Measurements from ENCODE around the gene MICAL2. TPM values are rescaled to one million over a fixed set of nuclear protein-coding genes. Genes with fewer than 3 reads are reported as not detected.
A peak's percentile ranks its signal among the peaks of the same experiment; 100 is the strongest.

MICAL2 gene
- total RNA-seq, 1 donor from 2014 or later: 197 TPM

- H3K4me1 ChIP-seq: peaks cover 20% of the 10 kb centered on the region
- ATAC-seq: no peak
- intact Hi-C loops (cut with DNase I): no loop called here
- no peaks in the 10 kb centered on the region for H3K27me3 ChIP-seq
- H3K9me3 ChIP-seq: no peaks in the 10 kb centered on the region
- H3K36me3 ChIP-seq: peaks cover 7% of the 10 kb centered on the region
- no peak overlapping the region for H3K27ac ChIP-seq
- no peak for DNase-seq
- no peak for TF ChIP-seq CTCF (IDR thresholded peaks at IDR 0.05)
- H3K4me3 ChIP-seq: no peak overlapping the region
Measured at GRCh38 chr11:12188548-12189317, 78.3 kb downstream of the MICAL2 start.

DNA sequence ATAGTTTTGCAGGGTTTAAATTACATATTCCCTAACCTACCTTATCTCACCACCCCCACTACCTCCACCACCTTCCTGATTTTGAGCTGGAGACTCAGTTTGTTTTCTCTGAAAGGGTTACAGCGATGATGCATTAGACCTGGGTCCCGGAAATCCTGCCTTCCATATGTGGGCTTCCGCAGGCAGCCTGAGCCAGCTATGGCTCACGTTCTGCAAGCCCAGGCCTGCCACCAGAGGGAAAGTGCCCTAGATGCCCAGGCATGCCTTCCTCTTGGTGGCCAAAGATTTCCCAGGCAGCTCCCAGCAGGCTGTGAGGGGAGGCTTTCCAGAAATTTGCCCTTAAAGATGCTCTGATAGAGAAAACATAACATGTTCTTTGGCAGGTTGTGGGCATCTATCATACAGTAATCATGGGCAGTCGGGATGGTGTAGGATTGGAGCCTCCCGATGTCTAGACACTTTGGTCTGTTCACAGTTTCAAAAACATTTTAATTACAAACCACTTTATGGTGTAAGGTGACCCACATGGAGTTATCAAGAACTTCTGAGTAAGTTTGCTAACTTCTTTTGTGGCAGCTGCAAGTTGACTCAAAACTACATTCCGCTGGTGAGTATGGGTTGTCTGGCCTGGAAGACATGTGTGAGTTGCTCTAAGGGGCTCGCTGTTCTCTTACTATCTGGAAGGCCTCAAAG, 79.3 kb downstream of the MICAL2 start:
- ATAC-seq: no peak
- intact Hi-C loops (cut with DNase I): no loop called here
- DNase-seq: no peak
- Histone ChIP-seq H3K4me3 (no peak overlapping the region), H3K27ac (no peak overlapping the region), H3K9me3 (no peaks in the 10 kb centered on the region), H3K4me1 (peaks cover 20% of the 10 kb centered on the region), H3K36me3 (peaks cover 7% of the 10 kb centered on the region), H3K27me3 (no peaks in the 10 kb centered on the region)
- no peak for TF ChIP-seq CTCF (IDR thresholded peaks at IDR 0.05)

DNA sequence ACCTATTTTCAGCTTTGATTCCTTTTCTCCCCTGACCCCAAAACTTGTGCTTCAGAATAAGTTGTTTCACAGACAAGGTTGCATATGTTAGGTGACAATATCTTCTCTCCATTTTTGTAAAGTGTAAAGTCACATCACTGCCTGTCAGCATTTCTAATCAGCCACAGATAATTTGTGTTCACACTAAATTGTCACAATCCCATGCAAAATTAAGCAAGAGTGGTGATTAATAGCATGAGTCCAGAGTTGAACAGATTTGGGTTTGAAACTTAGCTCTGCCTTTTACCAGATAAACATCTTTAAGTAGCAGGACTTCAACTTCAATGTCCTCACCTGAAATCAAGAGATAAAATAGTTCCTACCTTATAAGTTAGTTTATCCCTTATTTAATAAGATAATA, 80.1 kb downstream of the MICAL2 start:
- no peak overlapping the region for H3K4me3 ChIP-seq
- ATAC-seq (no peak), DNase-seq (no peak)
- H3K27me3 ChIP-seq: no peaks in the 10 kb centered on the region
- TF ChIP-seq CTCF (IDR thresholded peaks at IDR 0.05): no peak
- no peaks in the 10 kb centered on the region for H3K9me3 ChIP-seq
- H3K27ac ChIP-seq: no peak overlapping the region
- H3K4me1 ChIP-seq: peaks cover 21% of the 10 kb centered on the region
- H3K36me3 ChIP-seq: peaks cover 7% of the 10 kb centered on the region
- intact Hi-C loops (cut with DNase I): no loop called here

GRCh38 chr11:12192794-12193514, 82.6 kb downstream of the MICAL2 start:
- H3K4me3 ChIP-seq: no peak overlapping the region
- no peak for TF ChIP-seq CTCF (IDR thresholded peaks at IDR 0.05)
- H3K36me3 ChIP-seq: peaks cover 7% of the 10 kb centered on the region
- intact Hi-C loops (cut with DNase I): no loop called here
- H3K27me3 ChIP-seq: no peaks in the 10 kb centered on the region
- peaks cover 8% of the 10 kb centered on the region for H3K4me1 ChIP-seq
- ATAC-seq (peak; percentile 49), DNase-seq (no peak)
- H3K27ac ChIP-seq: no peak overlapping the region
- no peaks in the 10 kb centered on the region for H3K9me3 ChIP-seq

DNA sequence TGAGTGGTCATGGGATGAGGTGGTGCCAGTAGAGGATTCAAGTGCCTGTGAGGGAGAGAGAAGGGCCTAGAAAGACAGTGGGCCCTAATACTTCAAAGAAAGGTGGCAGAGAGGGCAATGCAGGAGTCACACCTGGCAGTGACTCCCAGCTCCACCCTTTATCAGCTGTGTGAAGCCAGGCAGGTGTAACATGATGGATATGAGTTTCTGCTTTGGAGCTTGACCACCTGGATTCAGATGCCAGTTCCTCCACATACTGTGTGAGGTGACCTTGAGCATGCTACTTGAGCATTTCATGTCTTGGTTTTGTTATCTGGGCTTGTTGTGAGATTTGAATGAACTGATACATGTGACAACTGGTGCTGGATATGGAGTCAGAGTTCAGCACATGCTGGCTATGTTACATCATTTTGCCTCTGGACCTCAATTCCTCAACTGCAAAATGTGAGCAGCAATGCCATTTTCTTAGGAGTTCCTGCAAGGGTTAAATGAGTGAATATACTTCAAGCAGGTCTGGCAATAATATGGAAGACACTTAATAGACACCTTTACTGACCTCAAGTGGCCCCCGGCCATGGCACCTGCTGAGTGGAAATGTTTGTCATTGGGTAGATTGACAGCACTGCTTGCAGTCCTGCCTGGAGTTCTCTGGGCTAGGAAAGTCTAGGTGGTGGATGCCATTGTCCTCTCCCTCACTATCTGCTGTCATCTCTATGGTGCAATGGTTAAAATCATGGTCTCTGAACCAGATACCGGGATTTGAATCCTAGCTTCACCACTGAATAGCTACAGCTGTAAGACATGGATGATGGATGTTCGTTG, 83.3 kb downstream of the MICAL2 start:
- Histone ChIP-seq H3K36me3 (peaks cover 4% of the 10 kb centered on the region), H3K4me3 (no peak overlapping the region), H3K9me3 (no peaks in the 10 kb centered on the region), H3K27me3 (no peaks in the 10 kb centered on the region), H3K4me1 (peaks cover 15% of the 10 kb centered on the region), H3K27ac (no peak overlapping the region)
- ATAC-seq (no peak), DNase-seq (no peak)
- intact Hi-C loops (cut with DNase I): no loop called here
- TF ChIP-seq CTCF (IDR thresholded peaks at IDR 0.05): no peak

Data from upper lobe of right lung (tissue), 1 donor.